Retinal pigment epithelial cell (primary cell): ENCODE measurements around the gene TMX4.

ENCODE experiments used
- DNase-seq: peaks from one replicate; pipeline ENCODE4 v3.0.0-alpha.2; 2010; ENCODE audit warnings: low read depth
- H3K4me3 ChIP-seq: 2 replicates; pipeline ENCODE4 v1.5.1; 2011; ENCODE audit warnings: mild to moderate bottlenecking, low read length, control low read depth, moderate library complexity
- CTCF ChIP-seq: conservative IDR thresholded peaks from 2 replicates; pipeline ENCODE4 v1.5.1; 2011; ENCODE audit warnings: low read depth, low read length, control low read depth, inconsistent platforms

Gene TMX4

GRCh38 chr20:7943891-7944290, 75.7 kb downstream of the TMX4 start:
- DNase-seq: no peak
- no peak overlapping the region for H3K4me3 ChIP-seq
- TF ChIP-seq CTCF: no peak

DNA sequence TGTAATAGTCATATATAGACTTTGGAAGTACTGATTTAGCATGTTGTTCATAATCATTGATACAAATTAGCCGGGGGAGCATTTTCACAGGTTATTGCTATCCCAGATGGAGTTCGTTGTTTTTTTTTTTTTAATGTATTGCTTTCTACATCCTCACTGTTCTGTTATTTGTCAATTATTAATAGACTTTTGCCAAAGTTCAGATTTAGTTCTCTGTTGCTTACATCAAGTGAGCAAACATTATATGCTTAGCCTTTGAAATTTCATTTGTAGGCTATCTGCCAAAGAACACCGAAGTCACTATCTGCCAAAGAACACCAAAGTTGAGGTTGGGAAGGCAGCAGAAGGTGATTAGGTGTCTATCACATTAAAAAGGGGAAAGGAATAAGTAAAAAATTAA, 79.2 kb downstream of the TMX4 start, which contains the start of gene HAO1:
TSS of gene HAO1 (minus strand) at position 118 of the 400 bp plus-strand sequence. CDS start at position 82, 36 bp downstream.
- no peak for TF ChIP-seq CTCF
- no peak within 1 kb of the TSS for H3K4me3 ChIP-seq
- no peak for DNase-seq

- TF ChIP-seq CTCF: no peak
- DNase-seq: no peak
- H3K4me3 ChIP-seq: no peak overlapping the region
These were observed 79.9 kb downstream of the TMX4 start for GRCh38 chr20:7939663-7940062.

GRCh38 chr20:7938058-7938457, 81.5 kb downstream of the TMX4 start:
- no peak overlapping the region for H3K4me3 ChIP-seq
- DNase-seq: no peak
- TF ChIP-seq CTCF: no peak

DNA sequence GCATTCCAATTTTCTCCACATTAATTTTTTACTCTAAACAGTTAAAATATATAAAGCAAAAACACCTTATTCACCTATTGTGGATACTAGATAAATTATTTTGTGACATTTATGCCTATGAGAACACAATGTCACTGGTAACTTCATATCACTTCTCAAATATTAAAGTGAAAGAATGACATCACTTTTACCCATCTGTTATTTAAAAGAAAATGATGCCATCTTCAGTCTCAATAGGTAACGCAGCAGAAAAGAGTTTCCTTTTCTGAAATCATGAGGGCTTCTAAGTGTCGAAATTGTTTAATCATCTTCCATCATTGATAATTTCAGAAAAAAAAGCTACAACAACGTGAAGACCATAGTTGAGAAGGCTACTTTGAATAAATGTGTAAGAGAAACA, 82.2 kb downstream of the TMX4 start:
- H3K4me3 ChIP-seq: no peak overlapping the region
- TF ChIP-seq CTCF: no peak
- DNase-seq: no peak

DNA sequence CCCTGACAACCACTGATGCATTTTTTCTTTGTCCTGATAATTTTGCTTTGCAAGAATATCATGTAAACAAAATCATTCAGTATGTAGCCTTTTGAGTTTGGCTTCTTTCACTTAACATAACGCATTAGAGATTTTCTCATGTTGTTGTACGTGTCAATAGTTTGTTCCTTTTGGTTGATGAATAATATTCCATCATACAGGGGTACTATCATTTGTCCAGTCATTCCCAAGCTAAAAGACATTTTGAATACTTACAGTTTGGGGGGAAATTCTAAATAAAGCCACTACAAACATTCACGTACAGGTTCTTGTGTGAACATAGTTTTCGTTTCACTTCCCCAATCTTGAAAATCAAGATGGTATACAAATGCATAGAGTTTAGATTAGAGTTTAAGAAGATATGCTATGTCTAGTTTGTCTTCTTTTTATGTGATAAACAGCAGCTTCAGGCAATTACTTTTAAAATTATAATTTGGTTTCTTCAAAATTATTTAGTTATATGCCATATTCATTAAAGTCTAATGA, 84.5 kb downstream of the TMX4 start:
- no peak for TF ChIP-seq CTCF

DNA sequence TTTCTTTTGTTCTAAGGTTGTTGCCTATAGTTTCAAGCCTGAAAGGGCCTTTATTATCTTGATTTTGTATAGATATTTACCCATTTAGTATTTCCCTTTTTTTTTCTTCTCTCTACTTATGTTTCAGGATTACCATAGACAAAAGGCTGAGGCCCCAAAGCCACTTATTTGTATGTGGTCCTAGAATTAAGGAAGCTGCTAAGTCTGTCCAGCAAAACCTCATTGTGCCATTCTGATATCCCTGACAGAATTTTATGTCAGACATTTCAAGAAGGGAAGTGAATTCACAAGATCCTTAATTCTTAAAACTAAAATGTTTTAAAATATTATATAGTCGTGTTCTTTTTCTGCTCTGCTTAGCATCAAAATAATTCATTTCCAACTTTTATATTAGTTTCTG, 86.2 kb downstream of the TMX4 start:
- no peak for DNase-seq
- H3K4me3 ChIP-seq: no peak overlapping the region
- no peak for TF ChIP-seq CTCF

More for the DNA sequence above, 84.5 kb downstream of the TMX4 start:
- no peak overlapping the region for H3K4me3 ChIP-seq
- DNase-seq: no peak
